ENCODE measurements around the gene PTPRN2.

DNA sequence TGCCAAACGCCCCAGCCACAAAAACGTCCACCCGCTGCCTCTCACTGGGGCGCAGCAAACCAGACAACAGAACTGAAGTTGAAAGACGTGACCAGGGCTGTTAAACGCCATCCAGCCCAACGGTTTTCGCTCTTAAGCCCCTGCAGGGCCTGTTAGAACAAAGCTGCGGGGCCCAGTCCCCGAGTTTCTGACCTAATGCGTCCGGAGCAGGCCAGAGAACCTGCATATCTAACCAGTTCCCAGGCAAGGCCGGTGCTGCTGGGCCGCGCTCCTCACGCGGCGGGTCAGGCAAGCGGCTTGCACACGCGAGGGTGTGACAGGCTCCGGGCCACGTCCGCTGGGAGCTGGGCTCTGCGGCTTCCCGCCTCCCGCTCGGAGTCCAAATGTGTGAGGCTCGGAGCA lies 87.0 kb downstream of the PTPRN2 start:
- TF ChIP-seq, protein P1, sequence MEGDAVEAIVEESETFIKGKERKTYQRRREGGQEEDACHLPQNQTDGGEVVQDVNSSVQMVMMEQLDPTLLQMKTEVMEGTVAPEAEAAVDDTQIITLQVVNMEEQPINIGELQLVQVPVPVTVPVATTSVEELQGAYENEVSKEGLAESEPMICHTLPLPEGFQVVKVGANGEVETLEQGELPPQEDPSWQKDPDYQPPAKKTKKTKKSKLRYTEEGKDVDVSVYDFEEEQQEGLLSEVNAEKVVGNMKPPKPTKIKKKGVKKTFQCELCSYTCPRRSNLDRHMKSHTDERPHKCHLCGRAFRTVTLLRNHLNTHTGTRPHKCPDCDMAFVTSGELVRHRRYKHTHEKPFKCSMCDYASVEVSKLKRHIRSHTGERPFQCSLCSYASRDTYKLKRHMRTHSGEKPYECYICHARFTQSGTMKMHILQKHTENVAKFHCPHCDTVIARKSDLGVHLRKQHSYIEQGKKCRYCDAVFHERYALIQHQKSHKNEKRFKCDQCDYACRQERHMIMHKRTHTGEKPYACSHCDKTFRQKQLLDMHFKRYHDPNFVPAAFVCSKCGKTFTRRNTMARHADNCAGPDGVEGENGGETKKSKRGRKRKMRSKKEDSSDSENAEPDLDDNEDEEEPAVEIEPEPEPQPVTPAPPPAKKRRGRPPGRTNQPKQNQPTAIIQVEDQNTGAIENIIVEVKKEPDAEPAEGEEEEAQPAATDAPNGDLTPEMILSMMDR (IDR thresholded peaks at IDR 0.05): no peak
- TF ChIP-seq RXRA (IDR thresholded peaks at IDR 0.05; ENCODE audit: borderline replicate concordance, low read depth): no peak
